ENCODE measurements around the gene UBE2C.
"Not testable (repeated sequence)": the region's sequence is repeated elsewhere in the genome, so short reads cannot be mapped to it uniquely, and the experiment has no call there.

UBE2C gene

DNA sequence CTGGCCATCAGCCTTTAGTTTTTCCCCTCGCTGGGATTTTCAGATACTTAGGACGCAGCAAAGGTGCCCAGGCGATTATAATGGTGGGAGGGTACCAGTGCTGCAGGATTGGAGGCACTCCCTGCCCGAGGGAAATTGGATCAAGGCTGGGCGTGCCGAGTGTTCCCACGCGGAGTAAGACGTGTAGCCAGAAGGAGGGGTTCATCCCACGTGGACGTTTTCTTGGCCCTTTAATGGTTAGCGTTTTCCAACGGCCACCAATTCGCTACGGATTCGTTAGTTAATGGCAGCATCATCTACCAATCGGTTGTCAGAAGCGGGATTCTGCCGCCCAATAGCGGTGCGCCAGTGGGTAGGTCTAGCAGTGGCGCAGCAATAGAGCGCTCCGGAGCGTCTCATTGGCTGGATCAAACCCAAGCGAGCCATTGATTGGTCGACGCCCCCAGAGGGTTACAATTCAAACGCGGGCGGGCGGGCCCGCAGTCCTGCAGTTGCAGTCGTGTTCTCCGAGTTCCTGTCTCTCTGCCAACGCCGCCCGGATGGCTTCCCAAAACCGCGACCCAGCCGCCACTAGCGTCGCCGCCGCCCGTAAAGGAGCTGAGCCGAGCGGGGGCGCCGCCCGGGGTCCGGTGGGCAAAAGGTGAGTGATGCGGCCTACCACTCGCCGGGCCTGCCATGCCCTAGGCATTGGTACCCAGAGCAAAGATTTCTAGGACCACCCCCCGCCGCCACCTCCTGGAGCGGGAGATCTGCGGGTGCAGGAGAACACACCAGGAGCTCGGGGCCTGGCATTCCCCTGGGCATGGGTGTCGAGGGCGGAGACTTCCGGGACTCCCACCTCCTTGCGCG is at the start of gene UBE2C:
Gene UBE2C (plus strand): TSS at position 488 of the 849 bp plus-strand sequence. CDS start 52 bp downstream, at position 540.
- Histone ChIP-seq H3K4me3 (peak within 1 kb of the TSS; percentile 41 to 80 (median 53)), H3K27ac (peak within 1 kb of the TSS in 11 of 21 experiments; percentile 21 to 65 (median 48))

DNA sequence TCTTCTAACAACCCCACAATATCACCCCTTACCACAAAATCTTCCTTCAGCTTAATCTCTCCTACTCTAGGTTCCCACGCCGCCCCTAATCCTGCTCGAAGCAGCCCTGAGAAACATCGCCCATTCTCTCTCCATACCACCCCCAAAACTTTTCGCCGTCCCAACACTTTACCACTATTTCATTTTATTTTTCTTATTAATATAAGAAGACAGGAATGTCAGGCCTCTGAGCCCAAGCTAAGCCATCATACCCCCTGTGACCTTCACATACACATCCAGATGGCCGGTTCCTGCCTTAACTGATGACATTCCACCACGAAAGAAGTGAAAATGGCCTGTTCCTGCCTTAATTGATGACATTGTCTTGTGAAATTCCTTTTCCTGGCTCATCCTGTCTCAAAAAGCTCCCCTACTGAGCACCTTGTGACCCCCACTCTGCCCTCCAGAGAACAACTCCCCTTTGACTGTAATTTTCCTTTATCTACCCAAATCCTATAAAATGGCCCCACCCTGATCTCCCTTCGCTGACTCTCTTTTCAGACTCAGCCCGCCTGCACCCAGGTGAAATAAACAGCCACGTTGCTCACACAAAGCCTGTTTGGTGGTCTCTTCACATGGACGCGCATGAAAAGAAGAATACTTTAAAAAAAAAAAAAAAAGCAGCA is 47.7 kb upstream of the UBE2C start:
- H3K4me3 ChIP-seq, H3K27ac ChIP-seq: not testable (repeated sequence)

DNA sequence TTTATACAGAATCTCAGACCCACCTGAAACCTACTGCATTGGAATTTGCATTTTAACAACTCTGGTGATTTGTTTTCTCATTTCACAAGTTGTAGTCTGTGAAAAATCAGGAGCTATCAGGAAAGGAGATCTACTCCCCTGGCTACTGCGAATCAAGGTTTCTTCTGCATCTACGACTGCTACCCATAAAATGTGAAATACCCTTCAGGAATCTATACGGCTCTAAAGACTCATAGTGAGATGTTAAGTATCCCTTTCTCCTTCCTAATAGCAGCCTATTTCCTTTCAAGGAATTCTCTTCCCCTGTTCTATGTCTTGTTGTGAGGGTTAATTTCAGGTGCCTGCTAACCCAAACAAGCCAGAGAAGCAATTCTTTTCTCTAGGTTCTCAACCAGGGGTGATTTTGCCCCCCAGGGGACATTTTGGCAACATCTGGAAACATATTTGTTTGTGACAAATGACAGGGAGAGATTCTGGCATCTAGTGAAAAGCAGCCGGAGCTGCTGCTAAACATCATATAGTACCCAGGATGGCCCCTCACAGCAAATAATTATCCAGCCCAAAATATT is 47.1 kb upstream of the UBE2C start:
- H3K27ac ChIP-seq = no peak overlapping the region
- no peak overlapping the region for H3K4me3 ChIP-seq

DNA sequence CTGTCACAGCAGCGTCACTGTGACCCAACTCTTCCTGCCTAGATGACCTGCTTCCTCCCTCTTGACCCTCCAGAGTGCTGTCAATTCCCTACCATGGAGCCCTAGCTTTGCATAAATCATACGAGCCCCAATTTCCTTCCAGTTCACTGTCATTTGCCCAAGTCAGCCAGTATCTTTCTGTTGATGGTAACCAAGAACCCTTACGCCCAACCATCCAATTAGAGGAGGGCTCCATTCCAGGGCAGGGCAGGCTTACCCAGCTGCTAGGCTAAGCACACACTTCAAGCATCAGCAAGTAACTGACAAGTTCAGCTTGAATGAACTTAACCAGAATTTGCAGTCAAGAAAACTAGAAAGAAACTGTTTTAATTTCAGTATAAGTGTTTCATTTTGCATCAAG is 46.5 kb upstream of the UBE2C start:
- H3K27ac ChIP-seq = no peak overlapping the region
- no peak overlapping the region for H3K4me3 ChIP-seq

DNA sequence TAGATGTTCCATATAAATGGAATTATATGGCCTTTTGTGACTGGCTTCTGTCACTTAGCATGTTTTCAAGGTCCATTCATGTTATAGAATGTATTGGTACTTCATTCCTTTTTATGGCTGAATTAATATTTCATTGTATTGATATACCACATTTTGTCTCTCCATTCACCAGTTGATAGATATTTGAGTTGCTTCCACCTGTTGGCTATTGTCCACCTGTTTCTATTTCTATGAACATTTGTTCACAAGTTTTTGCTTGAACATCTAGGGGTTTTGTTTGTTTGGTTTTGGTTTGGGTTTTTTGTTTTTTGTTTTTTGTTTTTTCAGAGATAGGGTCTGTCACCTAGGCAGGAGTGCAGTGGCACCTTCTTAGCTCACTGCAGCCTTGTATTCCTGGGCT is 44.0 kb upstream of the UBE2C start:
- Histone ChIP-seq H3K27ac (no peak overlapping the region), H3K4me3 (no peak overlapping the region)

DNA sequence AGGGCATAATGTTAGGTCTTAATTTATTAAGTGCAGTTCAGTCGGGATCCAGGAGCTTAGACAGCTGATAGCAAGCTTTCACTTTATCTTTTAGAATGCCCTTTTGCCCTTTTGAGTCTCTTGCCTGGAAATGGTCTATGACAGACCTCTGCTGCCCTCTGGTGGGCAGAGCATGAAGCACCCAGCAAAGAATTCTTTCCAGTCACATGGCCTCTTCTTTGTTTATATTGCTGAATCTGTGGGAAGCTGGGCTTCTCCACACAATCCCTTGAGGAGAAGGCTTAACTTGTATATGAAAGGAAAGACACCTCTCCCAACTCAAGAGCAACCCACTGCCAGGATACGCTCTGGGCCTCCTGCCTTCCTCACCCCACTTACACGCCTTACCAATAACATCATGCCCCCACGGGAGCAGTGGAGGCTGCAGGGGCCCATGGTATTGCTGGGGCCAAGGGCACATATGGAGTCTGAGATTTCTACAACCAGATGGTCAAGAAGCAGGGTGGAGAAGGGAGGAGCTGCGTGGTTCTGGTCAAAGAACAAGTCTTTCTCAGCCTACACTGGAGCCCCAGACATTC is 41.2 kb upstream of the UBE2C start:
- Histone ChIP-seq H3K4me3 (no peak overlapping the region), H3K27ac (peak overlapping the region in 12 of 21 experiments; percentile 7 to 72 (median 30))

DNA sequence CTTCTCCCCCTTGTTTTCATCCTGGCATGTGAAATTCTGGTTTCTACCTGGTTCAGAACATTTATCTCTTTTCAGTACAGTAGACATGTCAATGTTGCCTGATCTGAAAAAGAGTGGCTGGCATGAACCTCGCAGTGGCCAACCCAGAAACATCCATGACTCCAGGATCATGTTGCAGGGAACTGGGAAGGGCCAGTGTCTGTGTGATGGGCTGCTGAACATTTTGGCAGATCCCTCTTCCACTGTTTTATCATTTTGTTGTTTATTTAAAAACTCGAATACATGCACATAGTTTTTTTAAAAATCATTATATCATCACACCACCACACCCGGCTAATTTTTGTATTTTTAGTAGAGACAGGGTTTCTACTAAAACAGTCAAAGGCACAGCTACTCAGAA is 39.8 kb upstream of the UBE2C start:
- Histone ChIP-seq H3K4me3 (no peak overlapping the region), H3K27ac (no peak overlapping the region)

DNA sequence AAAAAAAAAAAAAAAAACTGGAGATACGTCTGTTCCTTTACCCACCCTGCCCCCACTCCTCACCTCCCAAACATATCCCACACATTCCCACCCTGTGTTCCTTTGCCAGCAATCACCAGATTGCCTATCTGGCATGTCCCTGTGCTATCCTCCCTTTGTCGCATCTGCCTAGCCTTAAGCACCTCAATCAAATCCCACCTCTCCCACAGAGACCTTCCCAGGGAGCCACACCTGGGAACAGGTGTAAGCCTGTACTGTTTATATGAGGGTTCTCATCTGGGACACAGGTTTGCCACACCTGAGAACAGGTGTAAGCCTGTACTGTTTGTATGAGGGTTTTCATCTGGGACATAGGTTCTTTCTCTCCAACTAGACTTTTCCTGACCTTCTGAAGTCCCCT is 37.5 kb upstream of the UBE2C start:
- H3K4me3 ChIP-seq = no peak overlapping the region
- peak overlapping the region in 3 of 21 experiments; percentile 11 to 56 (median 28) for H3K27ac ChIP-seq

DNA sequence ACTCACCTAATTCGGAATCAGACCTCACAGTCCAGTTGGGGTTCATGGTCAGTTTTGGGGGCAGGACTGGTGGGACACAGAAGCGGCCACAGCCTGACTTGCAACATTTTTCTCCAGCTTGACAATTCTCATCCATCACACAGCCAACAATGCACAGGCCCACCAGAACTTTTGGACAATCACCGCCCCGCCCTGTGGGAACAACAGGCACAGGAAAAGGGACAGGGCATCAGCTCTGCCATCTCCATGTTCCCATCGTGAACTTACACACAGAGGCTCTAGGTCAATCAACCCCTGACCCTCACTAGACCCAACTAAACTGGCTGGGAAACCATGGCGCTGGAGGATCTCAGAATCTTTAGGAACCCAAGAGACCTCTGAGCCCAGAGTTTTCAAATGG is 37.0 kb upstream of the UBE2C start:
- Histone ChIP-seq H3K4me3 (no peak overlapping the region), H3K27ac (peak overlapping the region in 3 of 21 experiments; percentile 11 to 56 (median 28))

DNA sequence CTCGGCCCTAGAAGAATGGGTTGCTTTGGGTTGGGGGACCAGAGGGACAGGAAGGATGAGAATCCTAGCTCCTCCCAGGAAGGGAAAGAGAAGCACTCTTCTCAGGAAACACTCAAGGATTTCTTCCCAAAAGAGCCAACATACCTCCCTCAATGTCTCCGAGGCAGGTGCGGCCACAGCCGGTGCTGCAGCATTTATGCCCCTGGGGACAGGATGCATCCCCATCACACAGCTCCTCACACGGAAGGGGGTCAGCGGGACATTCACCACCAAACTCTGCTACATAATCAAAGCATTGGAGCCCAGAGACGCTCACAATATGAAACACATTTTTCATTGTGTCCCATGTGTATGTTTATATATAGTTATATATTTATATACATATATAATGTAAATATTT is 35.5 kb upstream of the UBE2C start:
- no peak overlapping the region for H3K27ac ChIP-seq
- no peak overlapping the region for H3K4me3 ChIP-seq

DNA sequence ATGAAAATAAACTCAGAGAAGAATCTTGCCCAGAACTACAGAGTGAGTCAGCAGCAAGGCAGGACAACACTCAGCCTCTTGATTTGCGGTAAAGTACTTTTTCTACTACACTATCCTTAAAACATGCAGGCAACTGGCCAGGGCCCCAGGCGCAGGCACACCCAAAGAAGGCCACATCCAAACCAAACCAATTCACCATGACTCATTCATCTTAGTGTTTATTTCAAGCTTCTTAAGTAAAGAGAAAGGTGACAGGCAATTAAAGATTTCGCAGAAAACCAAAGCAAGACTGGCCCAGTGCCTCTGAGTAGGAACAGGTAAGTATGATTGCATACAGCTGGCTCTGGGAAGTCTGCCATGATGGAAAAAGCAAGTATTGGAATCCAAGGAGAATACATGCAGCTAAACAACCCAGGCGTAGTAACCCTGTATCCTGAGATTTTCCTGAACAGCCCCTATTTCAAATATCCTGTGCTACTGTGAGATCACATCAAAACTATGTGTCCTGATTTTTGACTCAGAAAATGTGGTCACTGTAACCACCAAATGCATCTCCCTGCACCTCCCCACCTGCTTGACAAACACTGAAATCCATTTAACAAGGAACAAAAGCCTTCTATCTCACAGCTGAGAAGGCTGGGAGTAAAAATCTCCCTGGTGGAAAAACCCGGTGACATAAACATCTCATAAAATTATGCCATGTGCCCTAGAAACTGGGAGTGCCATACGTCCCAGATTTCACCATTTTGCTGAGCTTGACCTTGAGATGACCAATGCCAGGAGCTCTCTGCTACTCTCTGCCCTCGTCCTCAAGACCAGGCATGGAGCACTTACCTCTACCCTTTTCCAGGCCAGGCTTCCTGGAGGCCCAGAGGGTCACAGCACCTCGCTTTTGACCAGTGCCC is 33.2 kb upstream of the UBE2C start:
- H3K27ac ChIP-seq = peak overlapping the region in 20 of 21 experiments; percentile 6 to 88 (median 79)
- no peak overlapping the region for H3K4me3 ChIP-seq

DNA sequence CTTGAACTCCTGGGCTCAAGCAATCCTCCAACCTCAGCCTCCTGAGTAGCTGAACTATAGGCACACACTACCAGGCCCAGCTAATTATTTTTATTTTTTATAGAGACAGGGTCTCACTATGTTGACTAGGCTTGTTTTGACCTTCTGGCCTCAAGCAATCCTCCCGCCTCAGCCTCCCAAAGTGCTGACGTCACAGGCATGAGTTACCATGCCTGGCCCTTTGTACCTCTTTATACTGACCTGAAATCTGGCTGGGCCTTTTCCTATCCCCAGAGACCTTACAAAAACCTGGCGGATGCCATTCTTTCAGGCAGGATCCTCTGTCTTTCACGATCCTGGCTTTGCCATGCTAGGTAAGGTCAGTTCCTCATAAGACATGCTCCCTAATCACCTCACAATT is 32.3 kb upstream of the UBE2C start:
- H3K4me3 ChIP-seq = no peak overlapping the region
- H3K27ac ChIP-seq = peak overlapping the region in 18 of 21 experiments; percentile 31 to 88 (median 79)

DNA sequence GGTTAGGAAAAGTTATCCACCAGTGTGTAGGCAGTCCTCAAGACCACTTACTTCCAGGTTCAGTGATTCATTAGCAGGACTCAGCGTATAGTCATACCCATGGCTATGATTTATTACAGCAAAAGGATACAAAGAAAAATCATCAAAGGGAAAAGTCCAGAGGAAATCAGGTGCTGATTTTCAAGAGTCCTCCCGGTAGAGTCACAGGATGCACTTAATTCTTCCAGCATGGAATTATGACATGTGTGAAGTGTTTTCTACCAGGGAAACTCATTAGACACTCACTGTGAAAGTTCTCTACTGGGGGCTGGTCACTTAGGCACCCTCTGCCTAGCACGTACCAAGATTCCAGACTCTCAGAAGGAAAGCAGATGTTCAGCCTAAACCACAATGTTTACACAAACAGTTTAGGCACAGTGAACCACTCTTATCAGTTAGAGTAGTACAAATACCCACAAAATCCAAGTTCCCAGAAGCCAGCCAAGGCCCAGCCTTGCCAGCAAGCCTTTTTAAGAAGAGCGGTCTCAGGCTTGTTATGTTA is 31.0 kb upstream of the UBE2C start:
- Histone ChIP-seq H3K4me3 (no peak overlapping the region), H3K27ac (peak overlapping the region in 11 of 21 experiments; percentile 36 to 88 (median 82))

DNA sequence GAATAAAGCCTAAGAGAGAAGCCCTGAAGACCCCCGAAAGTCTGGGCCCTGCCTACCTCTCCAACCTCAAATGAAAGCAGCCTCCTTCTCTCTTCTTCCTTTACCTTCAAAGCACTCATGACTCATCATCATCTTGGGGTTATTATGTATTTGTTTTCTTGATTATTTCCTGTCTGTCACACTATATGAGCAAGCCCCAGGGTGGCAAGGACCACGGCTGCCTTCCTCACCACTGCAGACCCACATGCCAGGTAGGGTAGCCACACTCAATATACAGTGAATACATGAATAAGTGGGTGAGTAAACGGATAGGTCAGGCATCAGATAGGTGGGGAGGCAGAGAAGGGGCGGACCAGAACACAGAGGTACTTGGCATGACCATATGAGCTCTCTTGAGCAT is 29.6 kb upstream of the UBE2C start:
- no peak overlapping the region for H3K4me3 ChIP-seq
- H3K27ac ChIP-seq = peak overlapping the region in 7 of 21 experiments; percentile 42 to 86 (median 63)

DNA sequence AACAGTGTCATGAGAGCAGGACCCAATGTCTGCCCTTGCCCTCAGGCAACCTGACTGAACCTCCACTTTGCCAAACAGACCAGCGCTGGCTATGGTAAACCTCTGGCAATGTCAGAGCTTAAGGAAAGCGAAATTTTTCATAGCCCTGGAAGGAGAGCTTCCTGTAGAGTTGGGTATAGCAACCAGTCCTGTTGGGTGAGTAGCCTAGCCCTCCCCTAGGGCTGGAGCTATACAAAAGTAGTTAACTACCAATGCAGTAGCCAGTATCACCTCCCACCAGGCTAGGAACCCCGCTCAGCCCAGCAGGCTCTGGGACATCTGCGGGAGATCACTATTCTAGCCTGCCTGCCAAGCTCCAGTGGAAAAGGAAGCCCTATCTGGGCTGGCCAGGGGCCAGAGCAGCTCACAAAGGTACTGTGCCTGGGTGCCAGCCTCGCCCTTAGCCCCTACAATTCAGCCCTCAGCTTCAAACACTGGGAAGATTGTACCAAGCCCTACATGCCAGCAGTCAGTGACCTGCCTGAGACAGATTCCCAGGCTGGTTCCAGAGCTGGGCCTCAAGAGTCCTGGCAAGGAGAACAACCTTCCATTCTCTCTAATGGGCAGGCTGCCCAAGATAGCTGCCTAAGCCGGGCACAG is 28.7 kb upstream of the UBE2C start:
- peak overlapping the region in 14 of 21 experiments; percentile 11 to 78 (median 56) for H3K27ac ChIP-seq
- H3K4me3 ChIP-seq = no peak overlapping the region

DNA sequence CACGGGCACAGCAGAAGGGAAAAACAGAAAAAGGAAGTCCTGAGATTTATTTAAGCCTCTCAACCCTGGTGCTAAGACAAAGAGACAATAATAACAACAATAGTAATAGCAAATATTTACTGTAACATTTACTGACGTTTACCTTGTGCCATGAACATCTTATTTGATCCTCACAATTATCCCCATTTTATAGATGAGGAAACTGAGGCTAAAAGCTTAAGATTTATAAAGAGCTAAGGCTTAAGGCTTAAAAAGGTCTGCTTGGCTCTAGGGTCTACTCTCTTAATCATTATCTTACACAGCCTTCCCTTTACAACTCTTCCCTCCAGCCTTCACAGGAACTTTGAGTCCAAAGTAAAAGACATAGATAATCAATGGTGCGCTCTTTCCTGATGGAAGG is 24.1 kb upstream of the UBE2C start:
- Histone ChIP-seq H3K4me3 (no peak overlapping the region), H3K27ac (no peak overlapping the region)

DNA sequence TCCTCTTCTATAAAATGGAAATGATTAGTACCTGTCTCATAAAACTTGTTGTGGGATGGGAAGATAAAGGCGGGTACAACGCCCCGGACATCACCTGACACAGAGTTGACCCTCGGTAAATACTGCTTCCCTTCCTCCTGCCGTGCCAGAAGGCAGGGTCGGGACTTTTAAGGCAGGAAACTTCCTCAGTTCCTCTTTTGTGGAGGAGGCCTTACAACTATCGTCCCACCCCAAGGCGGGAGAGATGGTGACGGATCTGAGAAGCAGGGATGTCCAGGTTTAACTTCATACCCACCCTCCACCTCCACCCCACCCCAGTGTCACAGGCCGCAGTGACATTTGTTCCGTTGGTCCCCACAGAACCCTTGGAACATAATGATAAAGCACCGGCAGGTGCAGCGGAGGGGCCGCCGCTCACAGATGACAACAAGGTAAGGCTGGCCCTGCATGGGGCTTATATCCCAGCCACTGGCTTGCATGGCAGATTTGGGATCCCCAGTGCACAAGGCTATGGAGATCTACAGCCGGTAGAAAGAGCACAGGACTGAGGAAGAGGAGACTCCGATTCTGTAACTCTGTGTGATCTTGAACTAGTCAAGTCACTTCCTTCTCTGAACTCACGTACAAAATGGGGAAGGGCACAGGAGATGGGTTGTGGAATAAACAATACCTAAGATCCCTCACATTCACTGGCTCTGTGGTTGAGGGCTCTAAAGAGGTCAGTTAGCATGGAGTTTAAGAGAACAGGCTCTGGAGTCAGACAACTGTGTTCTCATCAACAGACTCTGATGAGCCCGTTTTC is 19.9 kb upstream of the UBE2C start:
- Histone ChIP-seq H3K27ac (peak overlapping the region; percentile 89 to 99 (median 96)), H3K4me3 (peak overlapping the region; percentile 82 to 100 (median 91))

Measured in skin epidermis (tissue), 12 donors.